T-helper 1 cell treated with Interleukin-12 subunit alpha and Interleukin-12 subunit beta and Interleukin-4 antibody, amounts not matched to agents 30 μg/mL and 1 μg/mL, for 36 hours (primary cell): ENCODE data around the gene TMC1.

Experiments used
- H3K27ac Mint-ChIP-seq: one replicate; pipeline ENCODE4 v1.8.0; 2021; ENCODE audit warnings: mild to moderate bottlenecking, mixed read lengths
- H3K27me3 Mint-ChIP-seq: one replicate; pipeline ENCODE4 v1.8.0; 2021; ENCODE audit warnings: low read depth, mixed read lengths
- H3K36me3 Mint-ChIP-seq: one replicate; pipeline ENCODE4 v1.8.0; 2021; ENCODE audit warnings: low read depth, mixed read lengths
- H3K4me1 Mint-ChIP-seq: one replicate; pipeline ENCODE4 v1.8.0; 2021; ENCODE audit warnings: low read depth, mixed read lengths
- H3K4me3 Mint-ChIP-seq: one replicate; pipeline ENCODE4 v1.8.0; 2021; ENCODE audit warnings: mild to moderate bottlenecking, moderate library complexity, mixed read lengths
- H3K9me3 Mint-ChIP-seq: one replicate; pipeline ENCODE4 v1.8.0; 2021; ENCODE audit warnings: mixed read lengths

The TMC1 gene

GRCh38 chr9:72680593-72681282 lies 159.3 kb downstream of the TMC1 start:
- Mint-ChIP-seq H3K27ac (no peak overlapping the region), H3K36me3 (no peaks in the 10 kb centered on the region), H3K27me3 (peaks cover 6% of the 10 kb centered on the region), H3K4me3 (no peak overlapping the region), H3K9me3 (no peaks in the 10 kb centered on the region), H3K4me1 (no peaks in the 10 kb centered on the region)

- H3K4me3 Mint-ChIP-seq: no peak overlapping the region
- no peak overlapping the region for H3K27ac Mint-ChIP-seq
- no peaks in the 10 kb centered on the region for H3K36me3 Mint-ChIP-seq
- H3K4me1 Mint-ChIP-seq: no peaks in the 10 kb centered on the region
- peaks cover 9% of the 10 kb centered on the region for H3K27me3 Mint-ChIP-seq
- H3K9me3 Mint-ChIP-seq: no peaks in the 10 kb centered on the region
Observed at GRCh38 chr9:72681283-72681630, 159.8 kb downstream of the TMC1 start.

- Mint-ChIP-seq H3K9me3 (no peaks in the 10 kb centered on the region), H3K4me3 (no peak overlapping the region), H3K27me3 (peaks cover 3% of the 10 kb centered on the region), H3K4me1 (no peaks in the 10 kb centered on the region), H3K27ac (no peak overlapping the region), H3K36me3 (no peaks in the 10 kb centered on the region)
Observed at GRCh38 chr9:72684615-72685014, 163.2 kb downstream of the TMC1 start.

- Mint-ChIP-seq H3K9me3 (no peaks in the 10 kb centered on the region), H3K27me3 (peaks cover 3% of the 10 kb centered on the region), H3K36me3 (no peaks in the 10 kb centered on the region), H3K27ac (no peak overlapping the region), H3K4me1 (no peaks in the 10 kb centered on the region), H3K4me3 (no peak overlapping the region)
Observed at GRCh38 chr9:72685911-72686310, 164.5 kb downstream of the TMC1 start.

- H3K4me1 Mint-ChIP-seq: no peaks in the 10 kb centered on the region
- H3K27me3 Mint-ChIP-seq: peaks cover 3% of the 10 kb centered on the region
- no peak overlapping the region for H3K27ac Mint-ChIP-seq
- no peaks in the 10 kb centered on the region for H3K36me3 Mint-ChIP-seq
- H3K9me3 Mint-ChIP-seq: no peaks in the 10 kb centered on the region
- H3K4me3 Mint-ChIP-seq: no peak overlapping the region
Observed at GRCh38 chr9:72687331-72687730, 165.9 kb downstream of the TMC1 start.

GRCh38 chr9:72691671-72692070 lies 170.3 kb downstream of the TMC1 start:
- Mint-ChIP-seq H3K9me3 (no peaks in the 10 kb centered on the region), H3K36me3 (no peaks in the 10 kb centered on the region), H3K4me3 (no peak overlapping the region), H3K4me1 (no peaks in the 10 kb centered on the region), H3K27ac (no peak overlapping the region), H3K27me3 (peaks cover 8% of the 10 kb centered on the region)

GRCh38 chr9:72695365-72695764 lies 174.0 kb downstream of the TMC1 start:
- no peaks in the 10 kb centered on the region for H3K36me3 Mint-ChIP-seq
- H3K4me3 Mint-ChIP-seq: no peak overlapping the region
- H3K9me3 Mint-ChIP-seq: no peaks in the 10 kb centered on the region
- H3K4me1 Mint-ChIP-seq: no peaks in the 10 kb centered on the region
- H3K27me3 Mint-ChIP-seq: peaks cover 13% of the 10 kb centered on the region
- no peak overlapping the region for H3K27ac Mint-ChIP-seq

- Mint-ChIP-seq H3K27ac (no peak overlapping the region), H3K27me3 (peaks cover 13% of the 10 kb centered on the region), H3K36me3 (no peaks in the 10 kb centered on the region), H3K4me3 (no peak overlapping the region), H3K4me1 (no peaks in the 10 kb centered on the region), H3K9me3 (no peaks in the 10 kb centered on the region)
Observed at GRCh38 chr9:72696511-72696910, 175.1 kb downstream of the TMC1 start.

GRCh38 chr9:72701510-72701909 lies 180.1 kb downstream of the TMC1 start:
- H3K4me3 Mint-ChIP-seq: no peak overlapping the region
- no peak overlapping the region for H3K27ac Mint-ChIP-seq
- no peaks in the 10 kb centered on the region for H3K9me3 Mint-ChIP-seq
- peaks cover 4% of the 10 kb centered on the region for H3K27me3 Mint-ChIP-seq
- H3K36me3 Mint-ChIP-seq: no peaks in the 10 kb centered on the region
- H3K4me1 Mint-ChIP-seq: no peaks in the 10 kb centered on the region

- Mint-ChIP-seq H3K36me3 (no peaks in the 10 kb centered on the region), H3K27ac (no peak overlapping the region), H3K27me3 (no peaks in the 10 kb centered on the region), H3K4me3 (no peak overlapping the region), H3K9me3 (no peaks in the 10 kb centered on the region), H3K4me1 (no peaks in the 10 kb centered on the region)
Observed at GRCh38 chr9:72703574-72703973, 182.2 kb downstream of the TMC1 start.

GRCh38 chr9:72704688-72705375 lies 183.4 kb downstream of the TMC1 start:
- H3K9me3 Mint-ChIP-seq: no peaks in the 10 kb centered on the region
- H3K36me3 Mint-ChIP-seq: no peaks in the 10 kb centered on the region
- no peaks in the 10 kb centered on the region for H3K4me1 Mint-ChIP-seq
- no peak overlapping the region for H3K27ac Mint-ChIP-seq
- no peak overlapping the region for H3K4me3 Mint-ChIP-seq
- no peaks in the 10 kb centered on the region for H3K27me3 Mint-ChIP-seq

- no peaks in the 10 kb centered on the region for H3K36me3 Mint-ChIP-seq
Observed at GRCh38 chr9:72718503-72718902, 197.1 kb downstream of the TMC1 start.

GRCh38 chr9:72721067-72721466 lies 199.7 kb downstream of the TMC1 start:
- no peak overlapping the region for H3K27ac Mint-ChIP-seq
- H3K4me1 Mint-ChIP-seq: no peaks in the 10 kb centered on the region
- peaks cover 7% of the 10 kb centered on the region for H3K27me3 Mint-ChIP-seq
- no peaks in the 10 kb centered on the region for H3K9me3 Mint-ChIP-seq
- H3K4me3 Mint-ChIP-seq: no peak overlapping the region
- H3K36me3 Mint-ChIP-seq: no peaks in the 10 kb centered on the region

More at GRCh38 chr9:72718503-72718902, 197.1 kb downstream of the TMC1 start:
- no peak overlapping the region for H3K4me3 Mint-ChIP-seq
- H3K4me1 Mint-ChIP-seq: no peaks in the 10 kb centered on the region
- peaks cover 7% of the 10 kb centered on the region for H3K27me3 Mint-ChIP-seq
- H3K9me3 Mint-ChIP-seq: no peaks in the 10 kb centered on the region
- H3K27ac Mint-ChIP-seq: no peak overlapping the region

- Mint-ChIP-seq H3K4me3 (no peak overlapping the region), H3K9me3 (no peaks in the 10 kb centered on the region), H3K27me3 (peaks cover 4% of the 10 kb centered on the region), H3K36me3 (no peaks in the 10 kb centered on the region), H3K27ac (no peak overlapping the region), H3K4me1 (no peaks in the 10 kb centered on the region)
Observed at GRCh38 chr9:72726947-72727346, 205.5 kb downstream of the TMC1 start.

- no peaks in the 10 kb centered on the region for H3K27me3 Mint-ChIP-seq
- H3K36me3 Mint-ChIP-seq: no peaks in the 10 kb centered on the region
Observed at GRCh38 chr9:72728031-72728770, 206.8 kb downstream of the TMC1 start.

More at GRCh38 chr9:72728031-72728770, 206.8 kb downstream of the TMC1 start:
- H3K27ac Mint-ChIP-seq: no peak overlapping the region
- no peaks in the 10 kb centered on the region for H3K9me3 Mint-ChIP-seq
- no peaks in the 10 kb centered on the region for H3K4me1 Mint-ChIP-seq
- H3K4me3 Mint-ChIP-seq: no peak overlapping the region
